GM12878 (cell line): ENCODE data around the gene CD248. TPM values are rescaled to one million over a fixed set of nuclear protein-coding genes. Genes with fewer than 3 reads are reported as not detected.

Experiments
- ATAC-seq: fragments of 200-7000 bp; cut with Tn5 transposase; 3 replicates; pipeline ENCODE4 v1.9.1; 2020; ENCODE audit warnings: mild to moderate bottlenecking, moderate library complexity
- BruUV-seq: library from RNA; stranded (reverse); fragments of 400-500 nt; replicated peaks from 2 replicates; lab custom pipeline; 2021; lab: Mats Ljungman, UMichigan
- CTCF ChIA-PET: fragments of 300-600 bp; sonication (Branson Sonifier 250); formaldehyde crosslinking; extraction: SDS; loops from one replicate; lab custom pipeline; 2021; ENCODE audit warnings: inconsistent platforms; lab: Yijun Ruan, JAX
- POLR2A ChIA-PET: fragments of 350-600 bp; formaldehyde crosslinking; extraction: SDS; loops from one replicate; lab custom pipeline; 2021; ENCODE audit warnings: inconsistent platforms; lab: Charles Lee
- RAD21 ChIA-PET: fragments of 300-600 bp; sonication (Branson Sonifier 250); formaldehyde crosslinking; loops from one replicate; lab custom pipeline; 2023; ENCODE audit warnings: antibody characterized with exemption; ENCODE audit not compliant: unreplicated experiment; lab: Charles Lee
- SMC1A ChIA-PET: fragments of 300-600 bp; sonication (Branson Sonifier 250); formaldehyde crosslinking; loops from one replicate; lab custom pipeline; 2023; ENCODE audit not compliant: unreplicated experiment, uncharacterized antibody; lab: Charles Lee
- DNase-seq: peaks from one replicate; pipeline ENCODE4 v3.0.0-alpha.2; 2011; ENCODE audit warnings: low read depth, low spot score
- FAIRE-seq: peaks from 3 replicates; lab custom pipeline; 2011; peaks lifted over from hg19 to GRCh38; lab: Jason Lieb, UNC
- H2AFZ ChIP-seq: 2 replicates; pipeline ENCODE4 v1.6.0; 2011; ENCODE audit warnings: low read depth, low read length, control low read depth; ENCODE audit not compliant: control insufficient read depth
- H3K27ac ChIP-seq: 2 replicates; pipeline ENCODE4 v1.5.1; 2011; ENCODE audit warnings: control low read depth; ENCODE audit not compliant: control insufficient read depth, insufficient read depth
- H3K27me3 ChIP-seq, 2 experiments: replicated peaks in 1 of 2; 2 replicates each; pipeline versions ENCODE4 v1.6.0 to v1.6.1; 2011; ENCODE audit warnings: low read length in 1 of 2; ENCODE audit not compliant: control insufficient read depth in 2 of 2, insufficient read depth in 2 of 2
- H3K36me3 ChIP-seq, 2 experiments: 2 replicates each; pipeline ENCODE4 v1.5.1; 2011; ENCODE audit warnings: low read length in 1 of 2; ENCODE audit not compliant: control insufficient read depth in 2 of 2, insufficient read depth in 2 of 2
- H3K4me1 ChIP-seq: 2 replicates; pipeline ENCODE4 v1.6.1; 2011; ENCODE audit warnings: mild to moderate bottlenecking, low read length, moderate library complexity, mixed read lengths; ENCODE audit not compliant: control insufficient read depth, insufficient read depth
- H3K4me2 ChIP-seq: 2 replicates; pipeline ENCODE4 v1.6.0; 2011; ENCODE audit warnings: control low read depth; ENCODE audit not compliant: control insufficient read depth, insufficient read depth
- H3K4me3 ChIP-seq: fragments of 200-600 bp; sonication (generic); 2 replicates; pipeline ENCODE4 v1.5.1; 2016
- H3K79me2 ChIP-seq: 2 replicates; pipeline ENCODE4 v1.6.0; 2011; ENCODE audit warnings: low read length; ENCODE audit not compliant: control insufficient read depth, insufficient read depth
- H3K9ac ChIP-seq: 2 replicates; pipeline ENCODE4 v1.8.0; 2011; ENCODE audit warnings: low read length, control low read depth, mixed read lengths; ENCODE audit not compliant: control insufficient read depth, insufficient read depth
- H3K9me3 ChIP-seq: replicated peaks from 3 replicates; pipeline ENCODE4 v1.5.1; 2011; ENCODE audit warnings: mild to moderate bottlenecking, low read length; ENCODE audit not compliant: control insufficient read depth, insufficient read depth
- H4K20me1 ChIP-seq: 2 replicates; pipeline ENCODE4 v1.6.0; 2011; ENCODE audit not compliant: control insufficient read depth, insufficient read depth
- CBFB ChIP-seq: IDR thresholded peaks from 2 replicates; pipeline ENCODE4 v1.6.1; 2016; ENCODE audit warnings: antibody characterized with exemption, low read depth
- CEBPB ChIP-seq, 2 experiments: fragments of 150-350 bp in 1 of 2; IDR thresholded peaks; 2 replicates each; pipeline ENCODE4 v1.6.1; 2012 to 2014; ENCODE audit warnings: low read depth in 2 of 2, low read length in 2 of 2, borderline replicate concordance in 1 of 2, inconsistent platforms in 1 of 2
- FOS ChIP-seq: IDR thresholded peaks from 3 replicates; pipeline ENCODE4 v1.6.1; 2011; ENCODE audit warnings: borderline replicate concordance; ENCODE audit not compliant: insufficient read length; ENCODE audit errors: extremely low read depth
- IKZF1 ChIP-seq: fragments of 450-650 bp; conservative IDR thresholded peaks from 2 replicates; pipeline ENCODE4 v1.6.1; 2017; ENCODE audit warnings: antibody characterized with exemption, mild to moderate bottlenecking
- IKZF2 ChIP-seq, 2 experiments: fragments of 450-650 bp; IDR thresholded peaks; 2 replicates each; pipeline ENCODE4 v1.6.1; 2017; ENCODE audit warnings: mild to moderate bottlenecking in 2 of 2, moderate library complexity in 2 of 2
- KLF5 ChIP-seq: fragments of 450-650 bp; IDR thresholded peaks from 2 replicates; pipeline ENCODE4 v1.6.1; 2014; ENCODE audit warnings: mild to moderate bottlenecking; ENCODE audit not compliant: partially characterized antibody
- MEF2A ChIP-seq: IDR thresholded peaks from 2 replicates; pipeline ENCODE4 v1.6.1; 2011; ENCODE audit warnings: low read depth, mild to moderate bottlenecking, low read length, moderate library complexity; ENCODE audit not compliant: insufficient read depth
- NBN ChIP-seq: fragments of 450-650 bp; IDR thresholded peaks from 2 replicates; pipeline ENCODE4 v1.6.1; 2016
- POLR2A ChIP-seq: IDR thresholded peaks from 2 replicates; pipeline ENCODE4 v1.6.1; 2011; ENCODE audit warnings: low read depth, mild to moderate bottlenecking, low read length
- RAD21 ChIP-seq: IDR thresholded peaks from 2 replicates; pipeline ENCODE4 v1.6.1; 2011; ENCODE audit warnings: mild to moderate bottlenecking, low read depth, low read length, moderate library complexity; ENCODE audit not compliant: insufficient read depth
- SP1 ChIP-seq: IDR thresholded peaks from one replicate; pipeline ENCODE4 v1.6.1; 2011; ENCODE audit warnings: low read depth, low read length
- TBL1XR1 ChIP-seq: IDR thresholded peaks from 2 replicates; pipeline ENCODE4 v1.6.1; 2012; ENCODE audit warnings: low read depth, low read length, improper control_type of control experiment
- TCF7 ChIP-seq: IDR thresholded peaks from 2 replicates; pipeline ENCODE4 v1.6.1; 2014; ENCODE audit warnings: antibody characterized with exemption, borderline replicate concordance
- ZNF207 ChIP-seq: fragments of 450-650 bp; IDR thresholded peaks from 2 replicates; pipeline ENCODE4 v1.6.1; 2014; ENCODE audit warnings: antibody characterized with exemption, mild to moderate bottlenecking, borderline replicate concordance
- ZNF217 ChIP-seq: fragments of 450-650 bp; IDR thresholded peaks from 2 replicates; pipeline ENCODE4 v1.6.1; 2017; ENCODE audit warnings: antibody characterized with exemption, mild to moderate bottlenecking
- ZZZ3 ChIP-seq: IDR thresholded peaks from 2 replicates; pipeline ENCODE4 v1.6.1; 2011; ENCODE audit warnings: low read depth; ENCODE audit not compliant: control insufficient read depth, insufficient read length
- WGBS: methylation state at CpG from one replicate; pipeline ENCODE4 v1.1.6; 2016; ENCODE audit warnings: low lambda C conversion rate; ENCODE audit not compliant: insufficient replicate concordance, insufficient coverage; ENCODE audit errors: missing lambda C conversion rate; 5-methylcytosine and 5-hydroxymethylcytosine counted together
- in situ Hi-C: fragments of 300-500 bp; cut with MboI; formaldehyde crosslinking; loops from 9 replicates; pipeline ENCODE4 v1.14.3; 2018; ENCODE audit warnings: mixed read lengths
- intact Hi-C: fragments of 100-400 bp; cut with micrococcal nuclease; formaldehyde crosslinking; loops from one replicate; pipeline ENCODE4 v1.14.2; 2022; ENCODE audit not compliant: unreplicated experiment
- polyA plus RNA-seq, 11 experiments: library from polyadenylated mRNA; depleted of rRNA in 4 of 11; unstranded in 6 of 11; stranded (reverse) in 5 of 11; fragments of >200 nt; fragmentation: Nextera tagmentation in 4 of 11; fragmentation: Illumina TruSeq in 1 of 11; extraction: Ambion mirVana in 4 of 11; extraction: Trizol in 1 of 11; gene quantifications; 1 replicate in 1 of 11; 2 replicates in 10 of 11; pipeline versions ENCODE4 v1.2.1 to v1.2.3, GENCODE V29; 2011 to 2016; ENCODE audit warnings: inconsistent platforms in 2 of 11, missing spikeins in 2 of 11, low read depth in 1 of 11
- total RNA-seq, 4 experiments: library from RNA; depleted of rRNA in 3 of 4; stranded (reverse); fragments of >200 nt in 3 of 4; fragmentation: Illumina TruSeq in 1 of 4; extraction: Trizol in 1 of 4; gene quantifications; 2 replicates each; pipeline versions ENCODE4 v1.2.1 to v1.2.3, GENCODE V29; 2013 to 2021
- TF ChIP-seq, protein P1 (sequence below): IDR thresholded peaks from 2 replicates; pipeline ENCODE4 v1.6.1; 2011; ENCODE audit warnings: low read depth, low read length, improper control_type of control experiment, borderline replicate concordance
- TF ChIP-seq, protein P2 (sequence below): fragments of 450-650 bp; IDR thresholded peaks from 2 replicates; pipeline ENCODE4 v1.6.1; 2017; ENCODE audit warnings: mild to moderate bottlenecking, low read depth, inconsistent platforms; ENCODE audit not compliant: poor library complexity, severe bottlenecking
- TF ChIP-seq, protein P3 (sequence below): fragments of 450-650 bp; IDR thresholded peaks from 2 replicates; pipeline ENCODE4 v1.6.1; 2016; ENCODE audit warnings: mild to moderate bottlenecking

CD248 gene
- total and polyA plus RNA-seq, 10 of the 15 experiments (the other 5 are each of a cell fraction or from before 2014, with no cell fraction given) = 0.10 to 0.21 (median 0.20) TPM; not detected in 7

DNA sequence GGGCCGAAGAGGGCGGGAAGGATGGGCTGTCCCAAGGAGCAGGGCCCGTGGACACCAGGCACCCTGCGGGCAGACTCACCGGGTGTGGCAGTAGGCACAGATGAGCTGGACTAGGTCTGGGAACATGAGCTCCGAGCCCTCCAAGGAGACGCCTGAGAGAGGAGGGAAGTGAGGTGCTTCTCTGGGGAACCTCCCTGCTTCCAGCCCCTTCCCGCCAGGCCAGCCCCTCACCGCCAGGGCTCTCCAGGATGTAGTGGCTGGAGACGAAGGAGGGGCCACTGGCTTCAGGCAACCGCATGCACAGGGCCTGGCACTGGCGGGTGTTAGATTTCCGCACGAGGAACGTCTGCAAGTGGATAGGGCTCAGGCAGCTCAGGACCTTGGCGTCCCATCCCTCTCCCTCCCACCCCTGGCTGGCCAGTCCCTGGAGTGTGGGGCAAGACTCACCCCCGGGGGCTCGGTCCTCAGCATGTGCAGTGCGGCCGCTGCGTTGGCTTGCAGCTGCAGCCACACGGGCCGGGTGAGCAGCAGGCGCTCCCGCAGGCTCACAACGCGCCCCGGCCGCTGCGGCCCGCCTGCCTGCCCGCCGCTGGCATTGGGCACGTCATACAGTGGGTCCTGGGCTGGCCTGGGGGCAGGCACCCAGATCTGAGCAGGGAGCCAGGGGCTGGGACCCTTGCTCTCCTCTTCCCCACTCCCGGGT lies 18.8 kb upstream of the CD248 start:
- intact Hi-C loops (no loop called here), in situ Hi-C loops (no loop called here)
- H3K9ac ChIP-seq = no peak overlapping the region
- H3K4me1 ChIP-seq = peaks cover 21% of the 10 kb centered on the region
- POLR2A ChIA-PET = interaction anchor here (1.2 to 2.3 kb wide), 3 partner anchors 10 to 47 kb away, joined by 5 to 16 read pairs (median 15); partner anchors contain the start of genes BRMS1 and YIF1A
- no peaks in the 10 kb centered on the region for H4K20me1 ChIP-seq
- TF ChIP-seq TBL1XR1 (no peak), CBFB (no peak), NBN (no peak), ZZZ3 (no peak), MEF2A (no peak), ZNF217 (no peak), FOS (no peak), POLR2A (no peak), RAD21 (no peak), CEBPB (IDR thresholded peaks at IDR 0.05; ENCODE audit: borderline replicate concordance in 1 of 2, low read depth in 2 of 2, low read length in 2 of 2) (no peak), IKZF1 (no peak), SP1 (no peak), KLF5 (no peak), ZNF207 (no peak), TCF7 (no peak), IKZF2 (IDR thresholded peaks at IDR 0.05) (no peak)
- TF ChIP-seq, protein P1, sequence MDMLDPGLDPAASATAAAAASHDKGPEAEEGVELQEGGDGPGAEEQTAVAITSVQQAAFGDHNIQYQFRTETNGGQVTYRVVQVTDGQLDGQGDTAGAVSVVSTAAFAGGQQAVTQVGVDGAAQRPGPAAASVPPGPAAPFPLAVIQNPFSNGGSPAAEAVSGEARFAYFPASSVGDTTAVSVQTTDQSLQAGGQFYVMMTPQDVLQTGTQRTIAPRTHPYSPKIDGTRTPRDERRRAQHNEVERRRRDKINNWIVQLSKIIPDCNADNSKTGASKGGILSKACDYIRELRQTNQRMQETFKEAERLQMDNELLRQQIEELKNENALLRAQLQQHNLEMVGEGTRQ = no peak
- TF ChIP-seq, protein P2, sequence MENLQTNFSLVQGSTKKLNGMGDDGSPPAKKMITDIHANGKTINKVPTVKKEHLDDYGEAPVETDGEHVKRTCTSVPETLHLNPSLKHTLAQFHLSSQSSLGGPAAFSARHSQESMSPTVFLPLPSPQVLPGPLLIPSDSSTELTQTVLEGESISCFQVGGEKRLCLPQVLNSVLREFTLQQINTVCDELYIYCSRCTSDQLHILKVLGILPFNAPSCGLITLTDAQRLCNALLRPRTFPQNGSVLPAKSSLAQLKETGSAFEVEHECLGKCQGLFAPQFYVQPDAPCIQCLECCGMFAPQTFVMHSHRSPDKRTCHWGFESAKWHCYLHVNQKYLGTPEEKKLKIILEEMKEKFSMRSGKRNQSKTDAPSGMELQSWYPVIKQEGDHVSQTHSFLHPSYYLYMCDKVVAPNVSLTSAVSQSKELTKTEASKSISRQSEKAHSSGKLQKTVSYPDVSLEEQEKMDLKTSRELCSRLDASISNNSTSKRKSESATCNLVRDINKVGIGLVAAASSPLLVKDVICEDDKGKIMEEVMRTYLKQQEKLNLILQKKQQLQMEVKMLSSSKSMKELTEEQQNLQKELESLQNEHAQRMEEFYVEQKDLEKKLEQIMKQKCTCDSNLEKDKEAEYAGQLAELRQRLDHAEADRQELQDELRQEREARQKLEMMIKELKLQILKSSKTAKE = no peak
- TF ChIP-seq, protein P3, sequence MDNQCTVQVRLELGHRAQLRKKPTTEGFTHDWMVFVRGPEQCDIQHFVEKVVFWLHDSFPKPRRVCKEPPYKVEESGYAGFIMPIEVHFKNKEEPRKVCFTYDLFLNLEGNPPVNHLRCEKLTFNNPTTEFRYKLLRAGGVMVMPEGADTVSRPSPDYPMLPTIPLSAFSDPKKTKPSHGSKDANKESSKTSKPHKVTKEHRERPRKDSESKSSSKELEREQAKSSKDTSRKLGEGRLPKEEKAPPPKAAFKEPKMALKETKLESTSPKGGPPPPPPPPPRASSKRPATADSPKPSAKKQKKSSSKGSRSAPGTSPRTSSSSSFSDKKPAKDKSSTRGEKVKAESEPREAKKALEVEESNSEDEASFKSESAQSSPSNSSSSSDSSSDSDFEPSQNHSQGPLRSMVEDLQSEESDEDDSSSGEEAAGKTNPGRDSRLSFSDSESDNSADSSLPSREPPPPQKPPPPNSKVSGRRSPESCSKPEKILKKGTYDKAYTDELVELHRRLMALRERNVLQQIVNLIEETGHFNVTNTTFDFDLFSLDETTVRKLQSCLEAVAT = no peak
- FAIRE-seq (no peak), DNase-seq (no peak), ATAC-seq (peak; percentile 7)
- no peak overlapping the region for H3K27ac ChIP-seq
- CTCF ChIA-PET = interaction anchor here (0.7 to 2.6 kb wide), 12 partner anchors 9 to 209 kb away, joined by 3 to 50 read pairs (median 3); partner anchors contain the start of genes BRMS1 and YIF1A
- H3K79me2 ChIP-seq = no peaks in the 10 kb centered on the region
- no peak overlapping the region for H2AFZ ChIP-seq
- RAD21 ChIA-PET = interaction anchor here (0.7 to 3.6 kb wide), 9 partner anchors 9 to 271 kb away, joined by 3 to 49 read pairs (median 3); partner anchors contain the start of genes B4GAT1, BRMS1 and YIF1A
- SMC1A ChIA-PET = interaction anchor here (1.0 to 2.2 kb wide), 4 partner anchors 8 to 51 kb away, joined by 5 to 16 read pairs (median 6); no protein-coding TSS in a partner anchor
- BruUV-seq = no TSS peak
- H3K4me3 ChIP-seq = no peak overlapping the region
- no peaks in the 10 kb centered on the region for H3K27me3 ChIP-seq
- WGBS = 38% methylated on average over 34 of the region's 35 CpGs
- H3K36me3 ChIP-seq = peaks cover 0 to 10% of the 10 kb centered on the region in 2 experiments; a peak in 3 of 4 replicates
- H3K4me2 ChIP-seq = no peak overlapping the region; the same call in 1 of the 2 replicates
- no peaks in the 10 kb centered on the region for H3K9me3 ChIP-seq
